GM15510 (cell line): ENCODE data around the gene ATP13A1.

Experiments used
- POLR2A ChIP-seq: IDR thresholded peaks from 3 replicates; pipeline ENCODE4 v1.6.1; 2011; ENCODE audit warnings: borderline replicate concordance; ENCODE audit not compliant: insufficient read length; ENCODE audit errors: extremely low read depth

ATP13A1 gene

GRCh38 chr19:19635313-19635702 is 28.2 kb downstream of the ATP13A1 start:
- no peak for TF ChIP-seq POLR2A

- TF ChIP-seq POLR2A = no peak
These were observed 28.8 kb downstream of the ATP13A1 start for GRCh38 chr19:19634516-19635312.

GRCh38 chr19:19633711-19634515 is 29.6 kb downstream of the ATP13A1 start:
- no peak for TF ChIP-seq POLR2A

- TF ChIP-seq POLR2A = no peak
These were observed 30.8 kb downstream of the ATP13A1 start for GRCh38 chr19:19632661-19633060.

- no peak for TF ChIP-seq POLR2A
These were observed 32.1 kb downstream of the ATP13A1 start for GRCh38 chr19:19631346-19631745.

- TF ChIP-seq POLR2A = no peak
These were observed 33.0 kb downstream of the ATP13A1 start for GRCh38 chr19:19630426-19630825.

GRCh38 chr19:19630062-19630414 is 33.4 kb downstream of the ATP13A1 start:
- TF ChIP-seq POLR2A = no peak

- peak; percentile 5 for TF ChIP-seq POLR2A
These were observed 34.9 kb downstream of the ATP13A1 start for GRCh38 chr19:19628501-19629134.

GRCh38 chr19:19627621-19628500 is 35.6 kb downstream of the ATP13A1 start, which contains the start of gene LPAR2:
TSS of gene LPAR2 (minus strand) at chr19:19628220. CDS start at chr19:19627275, 945 bp downstream.
- TF ChIP-seq POLR2A = peak; percentile 64

GRCh38 chr19:19626516-19627472 is 36.7 kb downstream of the ATP13A1 start:
- no peak for TF ChIP-seq POLR2A

- TF ChIP-seq POLR2A = no peak
These were observed 39.4 kb downstream of the ATP13A1 start for GRCh38 chr19:19624032-19624570.

- TF ChIP-seq POLR2A = no peak
These were observed 40.1 kb downstream of the ATP13A1 start for GRCh38 chr19:19623383-19623782.

GRCh38 chr19:19619849-19620210 is 43.6 kb downstream of the ATP13A1 start:
- TF ChIP-seq POLR2A = no peak

- no peak for TF ChIP-seq POLR2A
These were observed 44.2 kb downstream of the ATP13A1 start for GRCh38 chr19:19619181-19619848.
